DOHH2 (cell line): ENCODE results near the gene NOX5.

Source experiments
- CTCF ChIP-seq: fragments of 200-600 bp; sonication (generic); IDR thresholded peaks from one replicate; pipeline ENCODE4 v1.5.1; 2014; ENCODE audit warnings: antibody characterized with exemption, mild to moderate bottlenecking, low read depth, low read length; ENCODE audit not compliant: poor library complexity, severe bottlenecking
- EZH2phosphoT487 ChIP-seq: fragments of 200-600 bp; sonication (generic); IDR thresholded peaks from 2 replicates; pipeline ENCODE4 v1.6.1; 2017; ENCODE audit warnings: borderline replicate concordance, mild to moderate bottlenecking, antibody characterized with exemption, low read length, moderate library complexity, mixed read lengths

- TF ChIP-seq CTCF (no peak), EZH2phosphoT487 (no peak)
These were observed 66.1 kb downstream of the NOX5 start for GRCh38 chr15:69080295-69081248.
